HEK293 (cell line): Measurements from ENCODE around the gene OR5H15.

ENCODE experiments used
- CTCF ChIA-PET: fragments of 350-600 bp; formaldehyde crosslinking; extraction: SDS; loops from one replicate; lab custom pipeline; 2021; ENCODE audit warnings: antibody characterized with exemption; lab: Yijun Ruan, JAX
- POLR2A ChIA-PET: fragments of 300-600 bp; formaldehyde crosslinking; extraction: SDS; loops from one replicate; lab custom pipeline; 2020; ENCODE audit warnings: antibody characterized with exemption, inconsistent platforms; lab: Yijun Ruan, JAX
- H3K27ac ChIP-seq: fragments of 200-500 bp; sonication (Bioruptor generic); 2 replicates; pipeline ENCODE4 v1.5.1; 2014; ENCODE audit warnings: low read depth, low read length, control low read depth, inconsistent platforms; ENCODE audit errors: extremely low read depth
- H3K36me3 ChIP-seq, 2 experiments: fragments of 200-500 bp in 1 of 2; sonication (Bioruptor generic) in 1 of 2; 1 replicate in 1 of 2; 2 replicates in 1 of 2; pipeline ENCODE4 v1.5.1; 2014 to 2017; ENCODE audit warnings: inconsistent platforms in 2 of 2, low read length in 2 of 2; ENCODE audit not compliant: control insufficient read depth in 2 of 2, insufficient read depth in 1 of 2
- H3K4me1 ChIP-seq: fragments of 200-500 bp; sonication (Bioruptor generic); 2 replicates; pipeline ENCODE4 v1.5.1; 2014; ENCODE audit warnings: mild to moderate bottlenecking, low read length, inconsistent platforms; ENCODE audit not compliant: control insufficient read depth, insufficient read depth
- H3K4me3 ChIP-seq: 2 replicates; pipeline ENCODE4 v1.5.1; 2011; ENCODE audit warnings: low read depth, mild to moderate bottlenecking, control low read depth, low read length, moderate library complexity
- H3K9me3 ChIP-seq: fragments of 200-500 bp; sonication (Bioruptor generic); 2 replicates; pipeline ENCODE4 v1.5.1; 2014; ENCODE audit warnings: low read depth, low read length, inconsistent platforms; ENCODE audit not compliant: control insufficient read depth, insufficient read depth
- KLF9 ChIP-seq: fragments of 450-650 bp; formaldehyde crosslinking; IDR thresholded peaks from 2 replicates; pipeline ENCODE4 v1.5.1; 2016; ENCODE audit warnings: missing biosample characterization, missing genetic modification characterization, low read depth
- SCRT1 ChIP-seq: fragments of 450-650 bp; formaldehyde crosslinking; IDR thresholded peaks from 2 replicates; pipeline ENCODE4 v1.5.1; 2016; ENCODE audit warnings: missing biosample characterization, missing genetic modification characterization, borderline replicate concordance
- ZBTB26 ChIP-seq: fragments of 450-650 bp; formaldehyde crosslinking; optimal IDR thresholded peaks from 2 replicates; pipeline ENCODE3; 2016; ENCODE audit warnings: missing biosample characterization, mild to moderate bottlenecking, missing genetic modification characterization
- ZNF112 ChIP-seq: fragments of 450-650 bp; formaldehyde crosslinking; IDR thresholded peaks from 2 replicates; pipeline ENCODE4 v1.5.0; 2017; ENCODE audit warnings: missing biosample characterization, missing genetic modification characterization
- ZNF121 ChIP-seq: fragments of 450-650 bp; formaldehyde crosslinking; IDR thresholded peaks from 2 replicates; pipeline ENCODE4 v1.5.1; 2016; ENCODE audit warnings: missing biosample characterization, missing genetic modification characterization
- ZNF16 ChIP-seq: fragments of 450-650 bp; formaldehyde crosslinking; IDR thresholded peaks from 2 replicates; pipeline ENCODE4 v1.5.1; 2016; ENCODE audit warnings: low read depth, missing biosample characterization, missing genetic modification characterization
- ZNF175 ChIP-seq: fragments of 450-650 bp; formaldehyde crosslinking; IDR thresholded peaks from 2 replicates; pipeline ENCODE4 v1.5.1; 2016; ENCODE audit warnings: missing biosample characterization, missing genetic modification characterization
- ZNF184 ChIP-seq: fragments of 450-650 bp; IDR thresholded peaks from 2 replicates; pipeline ENCODE4 v1.5.1; 2018; ENCODE audit warnings: missing biosample characterization, mild to moderate bottlenecking, missing genetic modification characterization
- ZNF202 ChIP-seq: fragments of 450-650 bp; formaldehyde crosslinking; IDR thresholded peaks from 2 replicates; pipeline ENCODE4 v1.5.1; 2016; ENCODE audit warnings: missing biosample characterization, missing genetic modification characterization, borderline replicate concordance
- ZNF23 ChIP-seq: fragments of 450-650 bp; formaldehyde crosslinking; IDR thresholded peaks from 2 replicates; pipeline ENCODE4 v1.5.1; 2016; ENCODE audit warnings: missing biosample characterization, missing genetic modification characterization, borderline replicate concordance
- ZNF48 ChIP-seq: fragments of 450-650 bp; formaldehyde crosslinking; IDR thresholded peaks from 2 replicates; pipeline ENCODE4 v1.5.1; 2016; ENCODE audit warnings: missing biosample characterization, missing genetic modification characterization
- ZNF555 ChIP-seq: fragments of 450-650 bp; formaldehyde crosslinking; conservative IDR thresholded peaks from 2 replicates; pipeline ENCODE4 v1.5.1; 2017; ENCODE audit warnings: missing biosample characterization, mild to moderate bottlenecking, missing genetic modification characterization, inconsistent platforms
- ZNF692 ChIP-seq: fragments of 450-650 bp; formaldehyde crosslinking; IDR thresholded peaks from 2 replicates; pipeline ENCODE4 v1.5.1; 2016; ENCODE audit warnings: missing biosample characterization, missing genetic modification characterization
- ZNF707 ChIP-seq: fragments of 450-650 bp; formaldehyde crosslinking; IDR thresholded peaks from 2 replicates; pipeline ENCODE4 v1.5.1; 2016; ENCODE audit warnings: missing biosample characterization, missing genetic modification characterization
- ZNF792 ChIP-seq: fragments of 450-650 bp; formaldehyde crosslinking; IDR thresholded peaks from 2 replicates; pipeline ENCODE4 v1.5.1; 2016; ENCODE audit warnings: missing biosample characterization, missing genetic modification characterization
- TF ChIP-seq, protein P1 (sequence below): fragments of 450-650 bp; formaldehyde crosslinking; IDR thresholded peaks from 2 replicates; pipeline ENCODE4 v1.5.1; 2017; ENCODE audit warnings: missing biosample characterization, missing genetic modification characterization
- TF ChIP-seq, protein P2 (sequence below): fragments of 450-650 bp; formaldehyde crosslinking; IDR thresholded peaks from 2 replicates; pipeline ENCODE4 v1.5.1; 2016; ENCODE audit warnings: missing biosample characterization, missing genetic modification characterization

Gene OR5H15

GRCh38 chr3:98215051-98215450 is 48.6 kb downstream of the OR5H15 start:
- ChIA-PET CTCF (no interaction called here), POLR2A (no interaction called here)
- H3K9me3 ChIP-seq, result no peaks in the 10 kb centered on the region
- TF ChIP-seq ZNF792 (tag by site-specific recombination), result no peak
- TF ChIP-seq ZNF175, result no peak
- TF ChIP-seq ZNF555, result no peak
- TF ChIP-seq ZNF16, result no peak
- TF ChIP-seq ZNF48 (tag by site-specific recombination), result no peak
- TF ChIP-seq ZBTB26 (tag by site-specific recombination), result no peak
- TF ChIP-seq ZNF202 (tag by site-specific recombination), result no peak
- TF ChIP-seq KLF9 (tag by site-specific recombination), result no peak
- TF ChIP-seq, protein P1, sequence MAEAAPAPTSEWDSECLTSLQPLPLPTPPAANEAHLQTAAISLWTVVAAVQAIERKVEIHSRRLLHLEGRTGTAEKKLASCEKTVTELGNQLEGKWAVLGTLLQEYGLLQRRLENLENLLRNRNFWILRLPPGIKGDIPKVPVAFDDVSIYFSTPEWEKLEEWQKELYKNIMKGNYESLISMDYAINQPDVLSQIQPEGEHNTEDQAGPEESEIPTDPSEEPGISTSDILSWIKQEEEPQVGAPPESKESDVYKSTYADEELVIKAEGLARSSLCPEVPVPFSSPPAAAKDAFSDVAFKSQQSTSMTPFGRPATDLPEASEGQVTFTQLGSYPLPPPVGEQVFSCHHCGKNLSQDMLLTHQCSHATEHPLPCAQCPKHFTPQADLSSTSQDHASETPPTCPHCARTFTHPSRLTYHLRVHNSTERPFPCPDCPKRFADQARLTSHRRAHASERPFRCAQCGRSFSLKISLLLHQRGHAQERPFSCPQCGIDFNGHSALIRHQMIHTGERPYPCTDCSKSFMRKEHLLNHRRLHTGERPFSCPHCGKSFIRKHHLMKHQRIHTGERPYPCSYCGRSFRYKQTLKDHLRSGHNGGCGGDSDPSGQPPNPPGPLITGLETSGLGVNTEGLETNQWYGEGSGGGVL, result no peak
- TF ChIP-seq ZNF23, result no peak
- TF ChIP-seq ZNF121, result no peak
- TF ChIP-seq ZNF112, result no peak
- no peak for TF ChIP-seq SCRT1 (tag by site-specific recombination)
- TF ChIP-seq, protein P2, sequence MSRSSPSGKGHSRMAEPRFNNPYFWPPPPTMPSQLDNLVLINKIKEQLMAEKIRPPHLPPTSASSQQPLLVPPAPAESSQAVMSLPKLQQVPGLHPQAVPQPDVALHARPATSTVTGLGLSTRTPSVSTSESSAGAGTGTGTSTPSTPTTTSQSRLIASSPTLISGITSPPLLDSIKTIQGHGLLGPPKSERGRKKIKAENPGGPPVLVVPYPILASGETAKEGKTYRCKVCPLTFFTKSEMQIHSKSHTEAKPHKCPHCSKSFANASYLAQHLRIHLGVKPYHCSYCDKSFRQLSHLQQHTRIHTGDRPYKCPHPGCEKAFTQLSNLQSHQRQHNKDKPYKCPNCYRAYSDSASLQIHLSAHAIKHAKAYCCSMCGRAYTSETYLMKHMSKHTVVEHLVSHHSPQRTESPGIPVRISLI (tag by site-specific recombination), result no peak
- no peak for TF ChIP-seq ZNF184 (tag by site-specific recombination)
- TF ChIP-seq ZNF692, result no peak
- no peak for TF ChIP-seq ZNF707 (tag by site-specific recombination)
- H3K27ac ChIP-seq, result no peak overlapping the region
- H3K4me1 ChIP-seq, result no peaks in the 10 kb centered on the region
- no peaks in the 10 kb centered on the region for H3K36me3 ChIP-seq
- H3K4me3 ChIP-seq, result no peak overlapping the region
